ENCODE data around the gene PDZD7.
A peak's percentile ranks its signal among the peaks of the same experiment; 100 is the strongest.

PDZD7 gene

GRCh38 chr10:101060951-101061623 lies 30.2 kb upstream of the PDZD7 start:
- peak overlapping the region; percentile 90 for H2AFZ ChIP-seq (ENCODE audit: low read length)
- H3F3A ChIP-seq (ENCODE audit: insufficient read depth, low read length), result peaks cover 16% of the 10 kb centered on the region; the same call in 1 of the 2 replicates
- no peaks in the 10 kb centered on the region for H3K9me3 ChIP-seq (replicated peaks; ENCODE audit: insufficient read depth, low read length)
- H3K27me3 ChIP-seq (replicated peaks; ENCODE audit: insufficient read depth, low read length), result no peaks in the 10 kb centered on the region
- peak; percentile 96 for DNase-seq
- H3K4me1 ChIP-seq (ENCODE audit: low read length), result peaks cover 28% of the 10 kb centered on the region
- H3K9ac ChIP-seq (ENCODE audit: low read length), result peak overlapping the region; percentile 97
- no peaks in the 10 kb centered on the region for H3K9me2 ChIP-seq (replicated peaks; ENCODE audit: insufficient read depth, low read length)
- peak overlapping the region; percentile 81 for H3K27ac ChIP-seq (ENCODE audit: low read length)
- no peak for TF ChIP-seq EZH2phosphoT487 (IDR thresholded peaks at IDR 0.05; ENCODE audit: low read length)
- H3K79me2 ChIP-seq (ENCODE audit: low read length), result peaks cover 32% of the 10 kb centered on the region
- H3K36me3 ChIP-seq (replicated peaks; ENCODE audit: insufficient read depth, low read length), result no peaks in the 10 kb centered on the region
- peak overlapping the region; percentile 97 for H3K4me3 ChIP-seq (ENCODE audit: low read length)
- peak overlapping the region; percentile 57 for H3K4me2 ChIP-seq (ENCODE audit: low read depth, low read length)
- H4K20me1 ChIP-seq (ENCODE audit: insufficient read depth, low read length), result no peaks in the 10 kb centered on the region

GRCh38 chr10:101060036-101060950 lies 29.4 kb upstream of the PDZD7 start:
- TF ChIP-seq EZH2phosphoT487 (IDR thresholded peaks at IDR 0.05; ENCODE audit: low read length), result no peak
- TF ChIP-seq CTCF (IDR thresholded peaks at IDR 0.05; ENCODE audit: low read length), result peak; percentile 88
- no peaks in the 10 kb centered on the region for H3K9me3 ChIP-seq (replicated peaks; ENCODE audit: insufficient read depth, low read length)
- H3K79me2 ChIP-seq (ENCODE audit: low read length), result peaks cover 40% of the 10 kb centered on the region
- H3K4me2 ChIP-seq (ENCODE audit: low read depth, low read length), result peak overlapping the region; percentile 57
- peaks cover 16% of the 10 kb centered on the region; the same call in 1 of the 2 replicates for H3F3A ChIP-seq (ENCODE audit: insufficient read depth, low read length)
- peak overlapping the region; percentile 81; the same call in 1 of the 2 replicates for H3K27ac ChIP-seq (ENCODE audit: low read length)
- peak overlapping the region; percentile 90 for H2AFZ ChIP-seq (ENCODE audit: low read length)
- H3K4me3 ChIP-seq (ENCODE audit: low read length), result peak overlapping the region; percentile 97
- H4K20me1 ChIP-seq (ENCODE audit: insufficient read depth, low read length), result no peaks in the 10 kb centered on the region
- H3K4me1 ChIP-seq (ENCODE audit: low read length), result peaks cover 20% of the 10 kb centered on the region
- H3K9ac ChIP-seq (ENCODE audit: low read length), result peak overlapping the region; percentile 97
- H3K36me3 ChIP-seq (replicated peaks; ENCODE audit: insufficient read depth, low read length), result no peaks in the 10 kb centered on the region
- peak; percentile 93 for DNase-seq
- H3K9me2 ChIP-seq (replicated peaks; ENCODE audit: insufficient read depth, low read length), result no peaks in the 10 kb centered on the region
- H3K27me3 ChIP-seq (replicated peaks; ENCODE audit: insufficient read depth, low read length), result no peaks in the 10 kb centered on the region

- Histone ChIP-seq H3K27ac (ENCODE audit: low read length) (no peak overlapping the region), H2AFZ (ENCODE audit: low read length) (no peak overlapping the region), H3F3A (ENCODE audit: insufficient read depth, low read length) (peaks cover 12% of the 10 kb centered on the region; the same call in 1 of the 2 replicates), H3K4me2 (ENCODE audit: low read depth, low read length) (no peak overlapping the region), H3K9me3 (replicated peaks; ENCODE audit: insufficient read depth, low read length) (no peaks in the 10 kb centered on the region), H3K79me2 (ENCODE audit: low read length) (peaks cover 46% of the 10 kb centered on the region), H3K36me3 (replicated peaks; ENCODE audit: insufficient read depth, low read length) (no peaks in the 10 kb centered on the region), H3K27me3 (replicated peaks; ENCODE audit: insufficient read depth, low read length) (no peaks in the 10 kb centered on the region), H3K9ac (ENCODE audit: low read length) (no peak overlapping the region), H4K20me1 (ENCODE audit: insufficient read depth, low read length) (no peaks in the 10 kb centered on the region), H3K4me3 (ENCODE audit: low read length) (no peak overlapping the region), H3K9me2 (replicated peaks; ENCODE audit: insufficient read depth, low read length) (no peaks in the 10 kb centered on the region), H3K4me1 (ENCODE audit: low read length) (peaks cover 13% of the 10 kb centered on the region)
- TF ChIP-seq EZH2phosphoT487 (IDR thresholded peaks at IDR 0.05; ENCODE audit: low read length) (no peak), EZH2 (optimal IDR thresholded peaks at IDR 0.05; ENCODE audit: low read depth, low read length) (no peak), CTCF (IDR thresholded peaks at IDR 0.05; ENCODE audit: low read length) (no peak)
- DNase-seq, result no peak
Measured at GRCh38 chr10:101056365-101057151, 25.6 kb upstream of the PDZD7 start.
